ENCODE results near the gene CNTNAP2. TPM values are rescaled to one million over a fixed set of nuclear protein-coding genes. Genes with fewer than 3 reads are reported as not detected.

The CNTNAP2 gene
- total RNA-seq, 2 donors from 2014 or later = 171 to 228 TPM

DNA sequence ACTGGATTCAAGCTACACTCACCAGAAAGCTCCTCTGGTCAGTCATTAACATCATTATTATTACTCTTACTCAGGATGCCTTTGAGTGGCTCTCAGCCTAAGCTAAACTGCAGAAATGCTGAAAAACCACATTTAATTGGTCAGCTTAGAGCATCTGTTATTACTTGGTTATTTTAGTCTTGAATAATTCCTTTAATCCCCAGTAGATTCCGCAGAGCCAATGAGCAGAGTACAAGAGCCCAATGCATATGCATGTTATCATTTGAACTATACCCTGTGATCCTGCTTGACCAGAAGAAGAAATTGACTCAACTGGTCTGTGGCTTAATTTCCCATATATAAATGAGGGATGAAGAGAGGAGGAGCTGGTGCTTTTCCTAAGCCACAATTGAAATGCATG lies 2056.3 kb downstream of the CNTNAP2 start:
- DNase-seq = no peak
- no peaks in the 10 kb centered on the region for H3K9me3 ChIP-seq (ENCODE audit: control insufficient read depth, low read length)
- Mint-ChIP-seq H3K27me3 (ENCODE audit: insufficient read depth) (peaks cover 3% of the 10 kb centered on the region), H3K4me1 (no peaks in the 10 kb centered on the region), H3K27ac (no peak overlapping the region), H3K9me3 (no peaks in the 10 kb centered on the region), H3K36me3 (ENCODE audit: low read depth) (no peaks in the 10 kb centered on the region), H3K4me3 (no peak overlapping the region)
- peak overlapping the region; percentile 12 for H3K27ac ChIP-seq (ENCODE audit: low read depth, low read length)
- 83 to 100% methylated on average over 1 of the region's 1 CpG for WGBS, 2 experiments (ENCODE audit: insufficient coverage in 1 of 2, insufficient read length in 1 of 2)
- no peak overlapping the region for H3K4me3 ChIP-seq (ENCODE audit: low read length)
- no peaks in the 10 kb centered on the region for H3K36me3 ChIP-seq (ENCODE audit: control insufficient read depth, insufficient read depth, low read length)
- TF ChIP-seq, protein P1, sequence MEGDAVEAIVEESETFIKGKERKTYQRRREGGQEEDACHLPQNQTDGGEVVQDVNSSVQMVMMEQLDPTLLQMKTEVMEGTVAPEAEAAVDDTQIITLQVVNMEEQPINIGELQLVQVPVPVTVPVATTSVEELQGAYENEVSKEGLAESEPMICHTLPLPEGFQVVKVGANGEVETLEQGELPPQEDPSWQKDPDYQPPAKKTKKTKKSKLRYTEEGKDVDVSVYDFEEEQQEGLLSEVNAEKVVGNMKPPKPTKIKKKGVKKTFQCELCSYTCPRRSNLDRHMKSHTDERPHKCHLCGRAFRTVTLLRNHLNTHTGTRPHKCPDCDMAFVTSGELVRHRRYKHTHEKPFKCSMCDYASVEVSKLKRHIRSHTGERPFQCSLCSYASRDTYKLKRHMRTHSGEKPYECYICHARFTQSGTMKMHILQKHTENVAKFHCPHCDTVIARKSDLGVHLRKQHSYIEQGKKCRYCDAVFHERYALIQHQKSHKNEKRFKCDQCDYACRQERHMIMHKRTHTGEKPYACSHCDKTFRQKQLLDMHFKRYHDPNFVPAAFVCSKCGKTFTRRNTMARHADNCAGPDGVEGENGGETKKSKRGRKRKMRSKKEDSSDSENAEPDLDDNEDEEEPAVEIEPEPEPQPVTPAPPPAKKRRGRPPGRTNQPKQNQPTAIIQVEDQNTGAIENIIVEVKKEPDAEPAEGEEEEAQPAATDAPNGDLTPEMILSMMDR (conservative IDR thresholded peaks at IDR 0.05) = no peak
- H3K4me1 ChIP-seq (ENCODE audit: control insufficient read depth, insufficient read depth, low read length) = no peaks in the 10 kb centered on the region
- no peak overlapping the region for H3K9ac ChIP-seq (ENCODE audit: extremely low read depth, low read length, poor library complexity, severe bottlenecking)
- no peaks in the 10 kb centered on the region for H3K27me3 ChIP-seq (ENCODE audit: control insufficient read depth, insufficient read depth, low read length, poor library complexity, severe bottlenecking)

DNA sequence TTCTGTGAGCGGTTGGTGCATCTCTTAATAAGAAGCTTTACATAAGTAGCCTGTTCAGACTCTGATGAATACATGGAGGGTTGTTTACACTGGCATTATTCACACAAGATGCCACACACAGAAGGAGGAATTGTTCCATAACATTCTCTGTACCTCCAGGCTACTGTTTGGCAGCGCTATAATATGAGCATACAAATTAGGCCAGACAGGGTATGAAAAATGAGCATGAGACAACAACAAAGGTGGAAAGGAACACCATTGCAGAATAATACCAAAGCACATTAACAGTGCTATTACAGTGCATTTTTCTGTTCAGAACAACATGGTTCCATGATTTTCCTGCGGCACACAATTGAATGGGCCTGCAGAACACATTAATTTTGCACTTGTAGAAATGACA lies 2056.8 kb downstream of the CNTNAP2 start:
- Histone ChIP-seq H3K27me3 (ENCODE audit: control insufficient read depth, insufficient read depth, low read length, poor library complexity, severe bottlenecking) (no peaks in the 10 kb centered on the region), H3K27ac (ENCODE audit: low read depth, low read length) (peak overlapping the region; percentile 27), H3K9me3 (ENCODE audit: control insufficient read depth, low read length) (no peaks in the 10 kb centered on the region), H3K9ac (ENCODE audit: extremely low read depth, low read length, poor library complexity, severe bottlenecking) (no peak overlapping the region), H3K36me3 (ENCODE audit: control insufficient read depth, insufficient read depth, low read length) (no peaks in the 10 kb centered on the region), H3K4me3 (ENCODE audit: low read length) (no peak overlapping the region), H3K4me1 (ENCODE audit: control insufficient read depth, insufficient read depth, low read length) (no peaks in the 10 kb centered on the region)
- WGBS, 2 experiments (ENCODE audit: insufficient coverage in 1 of 2, insufficient read length in 1 of 2) = 85 to 94% methylated on average over 1 to 3 of the region's 3 CpGs
- no peak overlapping the region for H3K27ac Mint-ChIP-seq
- no peaks in the 10 kb centered on the region for H3K9me3 Mint-ChIP-seq
- H3K4me3 Mint-ChIP-seq = no peak overlapping the region
- no peak for DNase-seq
- no peaks in the 10 kb centered on the region for H3K4me1 Mint-ChIP-seq
- H3K27me3 Mint-ChIP-seq (ENCODE audit: insufficient read depth) = peaks cover 3% of the 10 kb centered on the region
- H3K36me3 Mint-ChIP-seq (ENCODE audit: low read depth) = no peaks in the 10 kb centered on the region
- TF ChIP-seq, protein P1 (conservative IDR thresholded peaks at IDR 0.05) = no peak

DNA sequence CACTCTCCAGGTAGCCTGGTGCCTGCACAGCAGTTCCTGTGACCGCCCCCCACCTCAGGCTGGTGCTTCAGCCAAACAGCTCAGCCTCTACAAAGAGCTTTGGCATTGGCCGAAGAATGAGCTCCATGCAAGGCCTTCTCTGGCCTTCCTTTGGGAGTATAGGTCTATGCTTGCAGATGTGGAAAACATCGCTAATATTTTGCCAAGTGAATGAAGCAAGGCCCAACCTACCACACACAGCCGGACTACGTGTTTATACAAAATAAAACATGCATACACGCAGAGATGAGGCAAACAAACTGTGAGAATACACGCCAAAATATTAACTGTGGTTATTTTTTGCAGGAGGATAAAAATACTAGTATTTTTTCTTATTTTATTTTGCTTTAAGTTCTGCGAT lies 2057.8 kb downstream of the CNTNAP2 start:
- WGBS, 2 experiments (ENCODE audit: insufficient coverage in 1 of 2, insufficient read length in 1 of 2) = 84 to 93% methylated on average over 6 to 8 of the region's 8 CpGs
- H3K9me3 ChIP-seq (ENCODE audit: control insufficient read depth, low read length) = no peaks in the 10 kb centered on the region
- TF ChIP-seq, protein P1 (conservative IDR thresholded peaks at IDR 0.05) = no peak
- DNase-seq = no peak
- Mint-ChIP-seq H3K9me3 (no peaks in the 10 kb centered on the region), H3K36me3 (ENCODE audit: low read depth) (no peaks in the 10 kb centered on the region), H3K4me1 (no peaks in the 10 kb centered on the region), H3K27ac (no peak overlapping the region), H3K4me3 (no peak overlapping the region), H3K27me3 (ENCODE audit: insufficient read depth) (peaks cover 7% of the 10 kb centered on the region)
- no peaks in the 10 kb centered on the region for H3K4me1 ChIP-seq (ENCODE audit: control insufficient read depth, insufficient read depth, low read length)
- H3K27me3 ChIP-seq (ENCODE audit: control insufficient read depth, insufficient read depth, low read length, poor library complexity, severe bottlenecking) = no peaks in the 10 kb centered on the region
- H3K36me3 ChIP-seq (ENCODE audit: control insufficient read depth, insufficient read depth, low read length) = no peaks in the 10 kb centered on the region
- H3K9ac ChIP-seq (ENCODE audit: extremely low read depth, low read length, poor library complexity, severe bottlenecking) = no peak overlapping the region
- H3K4me3 ChIP-seq (ENCODE audit: low read length) = no peak overlapping the region
- no peak overlapping the region for H3K27ac ChIP-seq (ENCODE audit: low read depth, low read length)
